Suprapubic skin (tissue), 3 donors: Measurements from ENCODE around the gene KCNK1.
"Not testable (repeated sequence)": the region's sequence is repeated elsewhere in the genome, so short reads cannot be mapped to it uniquely, and the experiment has no call there.

Experiments used
- CTCF ChIP-seq, 2 donors: fragments of 200-600 bp in 1 of 2; fragments of 450-650 bp in 1 of 2; sonication (generic) in 1 of 2; IDR thresholded peaks; one replicate each; pipeline ENCODE4 v1.5.1; 2016 to 2019; ENCODE audit warnings: antibody characterized with exemption in 2 of 2, mild to moderate bottlenecking in 1 of 2, moderate library complexity in 1 of 2
- POLR2A ChIP-seq, 2 donors: fragments of 450-650 bp; IDR thresholded peaks; one replicate each; pipeline ENCODE4 v1.6.1; 2017; ENCODE audit warnings: antibody characterized with exemption in 2 of 2, mild to moderate bottlenecking in 2 of 2, moderate library complexity in 2 of 2

GRCh38 chr1:233611363-233611762 lies 2.5 kb upstream of the KCNK1 start:
- not testable (repeated sequence) for TF ChIP-seq CTCF, POLR2A (IDR thresholded peaks at IDR 0.05)
